Measurements from ENCODE around the gene UBB. TPM values are rescaled to one million over a fixed set of nuclear protein-coding genes. Genes with fewer than 3 reads are reported as not detected.

Gene UBB
- total RNA-seq, result 1,000 to 10,000 TPM in 1 of 4 donors, 100 to 1,000 TPM in 3; 426 to 1,167 (median 805) TPM

GRCh38 chr17:16380640-16381495 lies at the start of gene UBB:
TSS of gene UBB (plus strand) at chr17:16381091. CDS start at chr17:16381908, 817 bp downstream.
- DNase-seq, result peak; percentile 97
- H3K27me3 ChIP-seq, result no peaks in the 10 kb centered on the region
- peaks cover 14 to 63% (median 30%) of the 10 kb centered on the region in 4 donors for H3K4me1 ChIP-seq
- peaks cover 0 to 10% (median 5%) of the 10 kb centered on the region in 4 donors for H3K36me3 ChIP-seq
- peak within 1 kb of the TSS; percentile 27 to 80 (median 58) for H3K4me3 ChIP-seq
- TF ChIP-seq POLR2A (IDR thresholded peaks at IDR 0.05), result peak; percentile 99
- peak in 1 of 5 experiments; percentile 10 for TF ChIP-seq CTCF (IDR thresholded peaks at IDR 0.05)
- TF ChIP-seq POLR2AphosphoS5 (IDR thresholded peaks at IDR 0.05), result peak; percentile 100
- peak; percentile 61 for TF ChIP-seq EP300 (IDR thresholded peaks at IDR 0.05; ENCODE audit: low read depth)
- in situ Hi-C loops (cut with MboI; ENCODE audit: low pct_ligation_motif_present in 1 of 4, low pct_unique_long_range_greater_than_20kb in 1 of 4, low sequenced_read_pairs in 3 of 4) (loop anchor here in 2 of 4 donors (10.0 kb wide), 1 partner anchor 54 kb away; no protein-coding TSS in a partner anchor), intact Hi-C loops (cut with DNase I; ENCODE audit: low total_unique reads) (loop anchor here (10.0 kb wide), 1 partner anchor 64 kb away; no protein-coding TSS in a partner anchor)
- WGBS, 2 donors (ENCODE audit: low coverage in 1 of 2), result 0 to 1% methylated on average over 26 to 63 of the region's 67 CpGs
- H3K9me3 ChIP-seq, result no peaks in the 10 kb centered on the region
- H3K27ac ChIP-seq, result peak within 1 kb of the TSS; percentile 87 to 95 (median 92)

GRCh38 chr17:16338391-16338790 lies 42.5 kb upstream of the UBB start:
- in situ Hi-C loops (cut with MboI; ENCODE audit: low pct_ligation_motif_present in 1 of 4, low pct_unique_long_range_greater_than_20kb in 1 of 4, low sequenced_read_pairs in 3 of 4), result no loop called here
- DNase-seq, result no peak
- 90 to 97% methylated on average over 2 to 3 of the region's 3 CpGs for WGBS, 2 donors (ENCODE audit: low coverage in 1 of 2)
- TF ChIP-seq EP300 (IDR thresholded peaks at IDR 0.05; ENCODE audit: low read depth) (no peak), POLR2A (IDR thresholded peaks at IDR 0.05) (no peak), POLR2AphosphoS5 (IDR thresholded peaks at IDR 0.05) (no peak), CTCF (IDR thresholded peaks at IDR 0.05) (no peak)
- no peaks in the 10 kb centered on the region for H3K9me3 ChIP-seq
- H3K27me3 ChIP-seq, result no peaks in the 10 kb centered on the region
- H3K4me3 ChIP-seq, result no peak overlapping the region
- peaks cover 0 to 2% (median 0%) of the 10 kb centered on the region in 4 donors for H3K4me1 ChIP-seq
- no peaks in the 10 kb centered on the region for H3K36me3 ChIP-seq
- intact Hi-C loops (cut with DNase I; ENCODE audit: low total_unique reads), result no loop called here
- H3K27ac ChIP-seq, result no peak overlapping the region

GRCh38 chr17:16339402-16339801 lies 41.5 kb upstream of the UBB start:
- Histone ChIP-seq H3K36me3 (no peaks in the 10 kb centered on the region), H3K27ac (no peak overlapping the region), H3K4me1 (no peaks in the 10 kb centered on the region), H3K9me3 (no peaks in the 10 kb centered on the region), H3K4me3 (no peak overlapping the region), H3K27me3 (no peaks in the 10 kb centered on the region)
- no peak for TF ChIP-seq POLR2A (IDR thresholded peaks at IDR 0.05)
- no peak for TF ChIP-seq POLR2AphosphoS5 (IDR thresholded peaks at IDR 0.05)
- TF ChIP-seq EP300 (IDR thresholded peaks at IDR 0.05; ENCODE audit: low read depth), result no peak
- TF ChIP-seq CTCF (IDR thresholded peaks at IDR 0.05), result no peak
- intact Hi-C loops (cut with DNase I; ENCODE audit: low total_unique reads) (no loop called here), in situ Hi-C loops (cut with MboI; ENCODE audit: low pct_ligation_motif_present in 1 of 4, low pct_unique_long_range_greater_than_20kb in 1 of 4, low sequenced_read_pairs in 3 of 4) (no loop called here)
- WGBS, 2 donors (ENCODE audit: low coverage in 1 of 2), result 100% methylated on average over 1 of the region's 1 CpG
- DNase-seq, result no peak

GRCh38 chr17:16339959-16340358 lies 40.9 kb upstream of the UBB start:
- no peaks in the 10 kb centered on the region for H3K36me3 ChIP-seq
- no peaks in the 10 kb centered on the region for H3K4me1 ChIP-seq
- H3K4me3 ChIP-seq, result no peak overlapping the region
- H3K27me3 ChIP-seq, result no peaks in the 10 kb centered on the region
- no peak for DNase-seq
- TF ChIP-seq POLR2A (IDR thresholded peaks at IDR 0.05) (no peak), POLR2AphosphoS5 (IDR thresholded peaks at IDR 0.05) (no peak), CTCF (IDR thresholded peaks at IDR 0.05) (no peak), EP300 (IDR thresholded peaks at IDR 0.05; ENCODE audit: low read depth) (no peak)
- intact Hi-C loops (cut with DNase I; ENCODE audit: low total_unique reads), result no loop called here
- in situ Hi-C loops (cut with MboI; ENCODE audit: low pct_ligation_motif_present in 1 of 4, low pct_unique_long_range_greater_than_20kb in 1 of 4, low sequenced_read_pairs in 3 of 4), result no loop called here
- H3K9me3 ChIP-seq, result no peaks in the 10 kb centered on the region
- WGBS, 2 donors (ENCODE audit: low coverage in 1 of 2), result 75 to 100% methylated on average over 1 of the region's 1 CpG
- H3K27ac ChIP-seq, result no peak overlapping the region
